A673 (cell line): Measurements from ENCODE around the gene SEC61A2.
A peak's percentile ranks its signal among the peaks of the same experiment; 100 is the strongest.

Experiments used
- CTCF ChIP-seq: fragments of 300-800, 200-600 bp; sonication (generic); conservative IDR thresholded peaks from 2 replicates; pipeline ENCODE4 v1.5.1; 2017; ENCODE audit warnings: low read depth, mild to moderate bottlenecking, antibody characterized with exemption, low read length, moderate library complexity, mixed read lengths
- EZH2 ChIP-seq: fragments of 200-600 bp; sonication (generic); IDR thresholded peaks from 2 replicates; pipeline ENCODE4 v1.6.1; 2017; ENCODE audit warnings: borderline replicate concordance, low read depth, mild to moderate bottlenecking, mixed read lengths, antibody characterized with exemption, low read length; ENCODE audit not compliant: poor library complexity, severe bottlenecking

- TF ChIP-seq CTCF (peak; percentile 68), EZH2 (no peak)
Observed at GRCh38 chr10:12130237-12130872, 878 bp downstream of the SEC61A2 start.
